HG03196 (cell line): ENCODE measurements around the gene TSFM.
"Not testable (repeated sequence)": the region's sequence is repeated elsewhere in the genome, so short reads cannot be mapped to it uniquely, and the experiment has no call there.

ENCODE experiments used
- ATAC-seq: cut with Tn5 transposase; IDR thresholded peaks from one replicate; pipeline ENCODE4 v1.9.1; 2021; ENCODE audit not compliant: unreplicated experiment

The TSFM gene

GRCh38 chr12:57762463-57762862, 20.1 kb upstream of the TSFM start:
- ATAC-seq: no peak

- no peak for ATAC-seq
Observed at GRCh38 chr12:57763881-57764661, 18.5 kb upstream of the TSFM start.

- ATAC-seq: no peak
Observed at GRCh38 chr12:57764662-57765002, 18.0 kb upstream of the TSFM start.

- ATAC-seq: peak; percentile 54
Observed at GRCh38 chr12:57765003-57765697, 17.4 kb upstream of the TSFM start.

- no peak for ATAC-seq
Observed at GRCh38 chr12:57765698-57766463, 16.7 kb upstream of the TSFM start.

GRCh38 chr12:57766464-57767304, 15.9 kb upstream of the TSFM start, which contains the start of gene CYP27B1:
Gene CYP27B1 (minus strand): TSS chr12:57767078. CDS start chr12:57767041, 37 bp downstream.
- ATAC-seq: no peak

GRCh38 chr12:57767305-57767698, 15.3 kb upstream of the TSFM start:
- ATAC-seq: no peak

- ATAC-seq: no peak
Observed at GRCh38 chr12:57767876-57768275, 14.7 kb upstream of the TSFM start.

GRCh38 chr12:57769594-57769993, 13.0 kb upstream of the TSFM start:
- ATAC-seq: no peak

- ATAC-seq: no peak
Observed at GRCh38 chr12:57770734-57771133, 11.9 kb upstream of the TSFM start.

- ATAC-seq: peak; percentile 56
Observed at GRCh38 chr12:57771236-57771872, 11.2 kb upstream of the TSFM start.

GRCh38 chr12:57771873-57772428, 10.6 kb upstream of the TSFM start, which contains the start of gene METTL1:
Gene METTL1 (minus strand): TSS chr12:57772105. CDS start chr12:57772083, 22 bp downstream.
- peak; percentile 82 for ATAC-seq

- peak; percentile 20 for ATAC-seq
Observed at GRCh38 chr12:57772429-57773322, 9.9 kb upstream of the TSFM start, which contains the start of gene EEF1AKMT3. Gene EEF1AKMT3 (plus strand): TSS chr12:57772614. CDS start chr12:57772725, 111 bp downstream.

GRCh38 chr12:57774634-57775033, 8.0 kb upstream of the TSFM start:
- ATAC-seq: not testable (repeated sequence)

GRCh38 chr12:57775044-57775443, 7.5 kb upstream of the TSFM start:
- no peak for ATAC-seq

GRCh38 chr12:57775563-57776246, 6.9 kb upstream of the TSFM start:
- ATAC-seq: no peak

- ATAC-seq: no peak
Observed at GRCh38 chr12:57776247-57776587, 6.4 kb upstream of the TSFM start.

- ATAC-seq: no peak
Observed at GRCh38 chr12:57777367-57777766, 5.2 kb upstream of the TSFM start.
